ENCODE data around the gene IL1A. TPM values are rescaled to one million over a fixed set of nuclear protein-coding genes. Genes with fewer than 3 reads are reported as not detected.

The IL1A gene
- total and polyA plus RNA-seq, 2 donors = 1.3 to 1.9 TPM

DNA sequence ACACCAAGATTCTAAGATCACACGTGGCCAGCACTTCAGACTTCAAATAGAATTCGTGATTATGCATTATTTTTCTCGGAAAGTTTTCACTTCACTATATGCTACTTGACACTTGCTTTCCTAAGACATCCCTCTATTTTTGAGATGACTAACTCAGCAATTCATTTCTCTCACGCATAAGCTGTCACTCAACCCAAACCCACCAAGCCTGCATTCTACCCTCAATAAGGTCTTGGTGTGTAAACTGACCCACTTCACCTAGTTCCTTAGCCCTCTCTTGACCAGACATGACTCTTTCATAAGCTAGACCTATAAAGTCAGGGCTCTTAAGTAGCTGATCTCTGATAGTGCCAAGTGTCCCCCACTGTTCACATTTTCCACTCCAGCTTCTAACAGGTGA is 31.6 kb downstream of the IL1A start:
- no peaks in the 10 kb centered on the region for H3K4me1 ChIP-seq (ENCODE audit: insufficient read depth)
- H3K36me3 ChIP-seq (ENCODE audit: insufficient read depth) = no peaks in the 10 kb centered on the region
- no peak overlapping the region for H3K4me3 ChIP-seq (ENCODE audit: low read depth, low read length)
- WGBS = 79% methylated on average over 4 of the region's 4 CpGs
- no peak for DNase-seq (ENCODE audit: extremely low spot score)
- no peak overlapping the region for H3K27ac ChIP-seq (ENCODE audit: low read depth)

DNA sequence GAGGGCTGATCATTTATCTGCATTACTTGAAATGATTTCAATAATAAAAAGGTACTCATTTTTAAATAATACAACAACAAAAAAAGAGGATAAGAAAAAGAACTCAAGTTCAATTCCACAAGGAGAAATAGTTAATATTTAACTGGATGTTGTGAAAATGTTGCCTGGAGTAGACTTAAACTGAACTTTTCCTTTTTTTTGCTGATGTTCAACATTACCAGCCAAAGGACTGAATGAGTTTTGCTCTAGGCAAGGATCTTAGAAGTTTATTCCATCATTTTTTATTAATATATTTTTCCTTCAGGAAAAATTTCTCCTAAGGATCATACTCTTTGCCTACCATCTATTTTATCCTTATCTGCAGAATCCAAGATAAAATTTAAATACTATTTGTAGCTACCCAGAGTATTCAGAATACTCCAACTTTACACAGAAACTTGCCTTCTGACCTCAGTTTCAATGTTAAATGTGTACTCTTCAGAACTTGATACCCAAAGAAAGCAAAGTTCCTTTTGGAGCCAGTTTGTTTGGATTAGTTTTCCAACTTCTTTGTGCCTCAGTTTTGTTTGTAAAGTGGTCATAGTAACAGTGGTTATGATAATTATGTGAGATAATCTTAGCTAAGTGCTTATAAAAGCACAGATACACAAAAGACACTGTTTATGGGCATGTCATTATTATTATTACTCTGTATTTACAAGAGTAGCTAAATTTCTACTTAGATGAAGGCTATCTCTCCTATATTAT is 32.7 kb downstream of the IL1A start:
- no peak overlapping the region for H3K4me3 ChIP-seq (ENCODE audit: low read depth, low read length)
- DNase-seq (ENCODE audit: extremely low spot score) = no peak
- no peaks in the 10 kb centered on the region for H3K4me1 ChIP-seq (ENCODE audit: insufficient read depth)
- no peaks in the 10 kb centered on the region for H3K36me3 ChIP-seq (ENCODE audit: insufficient read depth)
- H3K27ac ChIP-seq (ENCODE audit: low read depth) = no peak overlapping the region

DNA sequence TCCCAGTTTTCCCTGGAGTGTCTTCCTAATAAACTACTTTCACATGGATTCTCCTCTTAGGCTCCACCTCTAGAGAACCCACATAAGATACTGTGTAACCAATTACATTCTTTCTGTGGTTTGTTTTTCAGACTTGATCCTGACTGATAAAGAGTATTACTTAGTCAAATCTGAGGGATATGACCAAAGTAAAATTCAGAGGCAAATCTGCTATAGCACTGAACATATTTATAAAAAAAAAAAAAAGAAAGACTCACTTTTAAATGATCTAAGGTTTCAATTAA is 33.8 kb downstream of the IL1A start:
- H3K4me1 ChIP-seq (ENCODE audit: insufficient read depth) = no peaks in the 10 kb centered on the region
- DNase-seq (ENCODE audit: extremely low spot score) = no peak
- no peaks in the 10 kb centered on the region for H3K36me3 ChIP-seq (ENCODE audit: insufficient read depth)
- no peak overlapping the region for H3K27ac ChIP-seq (ENCODE audit: low read depth)
- no peak overlapping the region for H3K4me3 ChIP-seq (ENCODE audit: low read depth, low read length)

DNA sequence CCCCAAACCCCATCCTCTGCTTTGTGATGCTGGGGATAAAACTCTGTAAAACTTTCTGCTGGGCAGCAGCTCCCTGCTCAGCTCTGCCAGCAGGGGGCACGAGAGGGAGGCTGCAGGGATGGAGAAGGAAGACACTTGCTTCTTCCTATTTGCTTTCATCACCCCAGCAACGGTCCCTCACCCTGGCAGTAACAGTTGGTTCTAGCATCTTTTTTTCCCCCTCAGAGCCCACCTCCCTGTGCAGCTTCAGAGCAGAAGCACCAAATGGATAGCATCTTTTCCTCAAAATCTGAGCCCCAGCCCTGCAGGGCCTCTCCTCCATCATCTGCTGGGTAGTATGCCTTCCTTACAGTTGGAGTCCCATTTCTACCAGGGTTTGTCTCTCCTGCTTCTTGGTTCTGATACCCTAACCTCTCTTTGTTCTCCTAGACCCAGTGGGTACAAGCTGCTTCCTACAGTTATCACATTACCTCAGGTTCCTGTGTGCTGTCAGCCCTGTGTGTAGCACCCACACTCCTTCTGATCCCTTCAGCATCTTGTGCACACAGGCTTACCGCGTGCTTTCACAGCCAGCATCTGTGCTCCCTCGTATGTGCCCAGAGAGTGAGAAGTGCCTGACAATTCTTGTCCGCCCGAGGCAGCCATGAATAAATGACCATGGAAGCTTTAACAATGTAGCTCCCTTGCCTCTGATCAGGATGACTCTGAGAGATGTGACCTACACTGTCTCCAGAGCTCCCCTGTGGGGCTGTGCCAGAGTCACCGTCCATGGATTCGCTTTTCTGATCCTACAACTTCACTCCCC is 34.3 kb downstream of the IL1A start:
- no peak overlapping the region for H3K4me3 ChIP-seq (ENCODE audit: low read depth, low read length)
- H3K27ac ChIP-seq (ENCODE audit: low read depth) = no peak overlapping the region
- H3K4me1 ChIP-seq (ENCODE audit: insufficient read depth) = no peaks in the 10 kb centered on the region
- H3K36me3 ChIP-seq (ENCODE audit: insufficient read depth) = no peaks in the 10 kb centered on the region
- DNase-seq (ENCODE audit: extremely low spot score) = no peak
- 56% methylated on average over 9 of the region's 9 CpGs for WGBS

DNA sequence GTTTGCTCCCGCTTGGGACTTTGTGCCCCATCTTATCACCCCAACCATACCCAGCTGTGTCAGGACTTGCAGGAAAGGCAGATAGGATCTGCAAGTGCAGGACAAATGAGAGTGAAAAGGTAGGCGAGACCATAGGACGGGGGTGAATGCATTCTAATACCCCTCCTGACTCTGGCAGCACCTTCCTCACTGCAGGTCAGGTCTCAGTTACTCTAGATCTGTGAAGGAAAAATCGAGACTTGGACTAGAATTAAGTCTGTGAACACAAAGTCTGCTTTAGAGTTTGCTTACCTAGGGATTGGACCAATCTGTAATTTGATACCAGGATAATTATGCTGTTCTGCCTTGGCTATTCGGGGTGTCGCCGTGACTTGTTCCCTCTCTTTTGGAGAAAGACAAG is 43.8 kb downstream of the IL1A start:
- no peak for DNase-seq (ENCODE audit: extremely low spot score)
- H3K4me3 ChIP-seq (ENCODE audit: low read depth, low read length) = no peak overlapping the region
- WGBS = 90% methylated on average over 7 of the region's 7 CpGs
- H3K4me1 ChIP-seq (ENCODE audit: insufficient read depth) = no peaks in the 10 kb centered on the region
- no peaks in the 10 kb centered on the region for H3K36me3 ChIP-seq (ENCODE audit: insufficient read depth)
- no peak overlapping the region for H3K27ac ChIP-seq (ENCODE audit: low read depth)

DNA sequence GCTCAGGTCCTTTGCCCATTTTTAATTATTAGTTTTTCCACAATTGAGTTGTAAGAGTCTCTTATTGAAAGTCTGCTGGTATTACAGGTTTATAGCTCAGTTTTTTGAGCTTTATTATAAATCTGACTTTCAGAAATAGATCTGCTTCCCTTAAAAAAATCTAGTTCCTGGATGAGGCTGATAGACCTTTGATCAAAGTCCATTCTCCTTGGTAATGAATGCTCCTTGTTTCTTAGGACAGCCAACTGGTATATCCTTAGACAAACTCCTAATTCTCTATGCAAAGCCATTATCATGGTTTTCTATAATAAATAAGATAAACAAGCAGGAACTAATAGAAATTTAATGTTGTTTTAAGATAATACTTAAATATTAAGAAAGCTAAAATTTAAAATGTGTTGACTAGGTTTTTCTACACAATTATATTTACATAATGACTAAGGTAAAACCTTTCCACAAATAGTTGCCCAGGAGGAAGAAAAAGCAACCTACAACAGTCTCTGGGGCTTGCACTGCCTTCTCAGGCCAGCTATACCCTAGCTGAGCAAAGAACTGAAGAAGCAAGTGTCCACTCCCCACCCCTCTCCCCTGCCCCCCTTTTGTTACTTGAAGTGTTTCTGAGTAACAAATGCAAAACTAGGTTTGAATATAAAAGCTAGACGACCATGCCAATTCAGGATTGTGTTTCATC is 46.6 kb downstream of the IL1A start:
- Histone ChIP-seq H3K4me1 (ENCODE audit: insufficient read depth) (no peaks in the 10 kb centered on the region), H3K36me3 (ENCODE audit: insufficient read depth) (no peaks in the 10 kb centered on the region), H3K27ac (ENCODE audit: low read depth) (no peak overlapping the region), H3K4me3 (ENCODE audit: low read depth, low read length) (no peak overlapping the region)
- 71% methylated on average over 1 of the region's 1 CpG for WGBS
- no peak for DNase-seq (ENCODE audit: extremely low spot score)

DNA sequence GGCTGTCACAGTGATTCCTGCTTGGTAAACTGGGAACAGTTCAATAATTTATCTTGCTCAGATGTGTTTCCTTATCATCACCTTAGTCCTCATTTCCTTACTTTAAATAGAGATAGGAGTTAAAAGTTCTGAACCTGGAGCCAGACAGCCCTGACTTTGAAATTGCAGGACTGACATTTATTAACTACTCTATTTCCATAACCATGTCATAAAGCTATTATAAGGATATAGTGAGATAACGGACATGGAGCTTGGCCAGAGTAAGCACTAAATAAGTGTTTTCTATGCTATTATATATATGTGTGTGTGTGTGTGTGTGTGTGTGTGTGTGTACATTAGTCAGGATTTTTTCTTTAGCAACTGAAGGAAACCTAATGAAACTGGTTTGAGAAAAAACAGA is 50.4 kb downstream of the IL1A start:
- 40% methylated on average over 1 of the region's 1 CpG for WGBS
- H3K36me3 ChIP-seq (ENCODE audit: insufficient read depth) = no peaks in the 10 kb centered on the region
- no peak overlapping the region for H3K27ac ChIP-seq (ENCODE audit: low read depth)
- no peak overlapping the region for H3K4me3 ChIP-seq (ENCODE audit: low read depth, low read length)
- H3K4me1 ChIP-seq (ENCODE audit: insufficient read depth) = no peaks in the 10 kb centered on the region
- no peak for DNase-seq (ENCODE audit: extremely low spot score)

DNA sequence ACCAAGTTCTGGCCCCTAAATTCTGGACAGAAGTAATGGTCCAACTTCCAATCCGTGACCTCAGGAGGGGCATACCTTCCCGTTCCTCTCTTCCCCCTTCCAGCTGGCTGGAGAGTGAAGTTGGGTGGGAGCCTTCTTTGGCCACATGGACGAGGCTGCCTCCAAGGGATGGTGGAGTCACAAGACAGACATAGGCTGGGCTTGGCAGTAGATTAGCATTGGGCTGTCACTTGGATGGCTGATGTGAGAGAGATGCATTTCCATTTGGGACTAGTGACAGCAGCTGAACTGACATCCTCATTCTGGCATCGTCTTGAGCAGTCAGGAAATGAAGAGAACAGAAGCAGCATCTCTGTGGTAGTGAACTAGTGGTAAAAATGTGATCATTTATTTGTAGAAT is 50.8 kb downstream of the IL1A start:
- DNase-seq (ENCODE audit: extremely low spot score) = no peak
- Histone ChIP-seq H3K36me3 (ENCODE audit: insufficient read depth) (no peaks in the 10 kb centered on the region), H3K27ac (ENCODE audit: low read depth) (no peak overlapping the region), H3K4me1 (ENCODE audit: insufficient read depth) (no peaks in the 10 kb centered on the region), H3K4me3 (ENCODE audit: low read depth, low read length) (no peak overlapping the region)
- 32% methylated on average over 4 of the region's 4 CpGs for WGBS

DNA sequence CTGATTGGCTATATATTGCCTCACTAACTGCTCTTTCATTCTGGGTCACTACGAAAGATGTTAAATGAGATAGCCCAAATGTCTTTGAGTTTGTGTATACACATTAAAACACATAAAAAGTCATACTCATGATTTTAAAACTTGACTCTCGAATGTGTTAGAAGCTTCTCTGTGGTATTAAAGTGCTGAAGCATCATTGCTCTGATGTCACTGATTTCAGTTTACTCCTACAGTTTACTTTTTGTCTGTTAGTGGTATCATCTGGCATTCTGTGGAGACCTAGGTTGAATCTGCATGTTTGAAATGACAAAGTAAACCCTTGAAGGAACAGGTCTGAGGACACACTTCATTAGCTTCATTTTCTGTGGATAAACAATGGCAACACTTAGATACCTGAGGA is 52.8 kb downstream of the IL1A start:
- WGBS = 80% methylated on average over 2 of the region's 2 CpGs
- no peak for DNase-seq (ENCODE audit: extremely low spot score)
- no peaks in the 10 kb centered on the region for H3K4me1 ChIP-seq (ENCODE audit: insufficient read depth)

DNA sequence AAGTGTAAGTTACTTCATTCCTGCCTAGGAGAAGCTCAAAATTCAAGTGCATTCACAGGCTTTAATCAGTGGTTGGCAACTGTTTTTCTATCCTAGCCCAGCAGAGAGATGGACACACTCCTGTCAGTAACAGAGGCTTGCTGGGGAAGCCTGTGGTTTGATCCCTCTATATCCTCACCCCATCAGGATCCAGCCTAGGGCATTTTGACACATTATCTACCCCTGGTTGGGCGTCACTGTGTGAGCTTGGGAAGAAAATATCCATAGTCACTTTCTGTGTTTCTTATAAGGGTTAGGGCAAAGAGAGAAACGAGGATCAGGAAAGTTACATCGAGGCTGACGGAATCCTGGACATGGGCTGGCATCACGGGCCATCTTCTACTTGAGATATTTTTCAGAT is 53.5 kb downstream of the IL1A start:
- Histone ChIP-seq H3K4me1 (ENCODE audit: insufficient read depth) (no peaks in the 10 kb centered on the region), H3K4me3 (ENCODE audit: low read depth, low read length) (no peak overlapping the region), H3K36me3 (ENCODE audit: insufficient read depth) (no peaks in the 10 kb centered on the region), H3K27ac (ENCODE audit: low read depth) (no peak overlapping the region)
- no peak for DNase-seq (ENCODE audit: extremely low spot score)
- 83% methylated on average over 5 of the region's 5 CpGs for WGBS

More for the DNA sequence above, 52.8 kb downstream of the IL1A start:
- no peaks in the 10 kb centered on the region for H3K36me3 ChIP-seq (ENCODE audit: insufficient read depth)
- H3K4me3 ChIP-seq (ENCODE audit: low read depth, low read length) = no peak overlapping the region
- no peak overlapping the region for H3K27ac ChIP-seq (ENCODE audit: low read depth)

DNA sequence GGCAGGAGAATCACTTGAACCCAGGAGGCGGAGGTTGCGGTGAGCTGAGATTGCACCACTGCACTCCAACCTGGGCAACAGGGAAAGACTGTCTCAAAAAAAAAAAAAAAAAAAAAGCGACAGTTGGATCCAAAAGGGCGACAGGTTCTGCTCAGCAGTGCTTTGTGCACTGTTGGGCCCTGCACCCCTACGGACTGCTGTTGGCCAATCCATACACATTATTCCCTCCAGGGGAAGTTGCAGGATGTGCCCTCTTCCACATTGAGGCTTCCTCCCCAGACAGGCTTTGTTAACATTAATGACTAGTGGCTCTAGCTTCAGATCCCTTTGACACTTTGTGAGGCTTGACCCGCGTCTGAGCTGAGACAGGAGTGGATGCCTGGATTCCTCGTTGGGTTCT is 54.1 kb downstream of the IL1A start:
- no peak overlapping the region for H3K4me3 ChIP-seq (ENCODE audit: low read depth, low read length)
- 74% methylated on average over 8 of the region's 8 CpGs for WGBS
- H3K27ac ChIP-seq (ENCODE audit: low read depth) = no peak overlapping the region
- no peaks in the 10 kb centered on the region for H3K36me3 ChIP-seq (ENCODE audit: insufficient read depth)
- no peaks in the 10 kb centered on the region for H3K4me1 ChIP-seq (ENCODE audit: insufficient read depth)
- DNase-seq (ENCODE audit: extremely low spot score) = no peak

DNA sequence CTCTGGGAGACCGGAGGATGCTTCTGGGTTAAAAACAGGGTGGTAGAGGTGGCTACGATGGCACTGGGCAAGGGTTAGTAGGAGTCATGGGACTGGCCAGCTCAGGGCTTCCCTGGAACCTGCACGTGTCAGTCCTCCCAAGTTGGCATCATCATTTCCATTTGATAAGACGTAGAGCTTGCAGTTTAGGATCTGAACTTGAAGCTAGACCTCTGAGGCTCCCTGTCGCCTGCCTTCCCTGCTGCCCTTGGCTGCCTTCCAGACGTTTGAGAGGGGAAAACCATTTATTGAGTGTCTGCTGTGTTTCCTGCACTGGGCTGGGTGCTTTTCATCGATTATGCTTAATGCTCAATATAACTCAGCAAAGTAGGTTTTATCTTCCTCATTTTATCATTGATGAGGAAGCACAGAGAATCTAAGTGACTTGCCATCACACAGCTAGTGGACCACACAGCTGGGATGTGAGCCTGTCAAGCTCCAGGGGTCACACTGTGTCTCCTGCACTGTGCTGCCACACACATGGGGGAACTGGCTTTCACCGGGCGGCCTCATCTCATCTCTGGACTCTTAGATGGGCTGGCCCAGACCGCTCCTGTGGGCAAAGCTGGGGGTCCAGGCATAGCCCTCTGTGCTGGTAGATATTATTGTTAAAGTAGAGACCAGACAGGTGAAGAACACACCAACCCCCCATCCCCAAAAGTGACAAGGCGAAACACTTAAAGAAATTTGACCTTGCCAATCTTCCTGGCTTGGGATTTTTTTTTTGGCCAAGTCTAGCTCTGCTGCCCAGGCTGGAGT is 55.7 kb downstream of the IL1A start:
- no peaks in the 10 kb centered on the region for H3K36me3 ChIP-seq (ENCODE audit: insufficient read depth)
- no peaks in the 10 kb centered on the region for H3K4me1 ChIP-seq (ENCODE audit: insufficient read depth)
- DNase-seq (ENCODE audit: extremely low spot score) = no peak
- no peak overlapping the region for H3K27ac ChIP-seq (ENCODE audit: low read depth)
- 52% methylated on average over 11 of the region's 11 CpGs for WGBS
- H3K4me3 ChIP-seq (ENCODE audit: low read depth, low read length) = no peak overlapping the region

DNA sequence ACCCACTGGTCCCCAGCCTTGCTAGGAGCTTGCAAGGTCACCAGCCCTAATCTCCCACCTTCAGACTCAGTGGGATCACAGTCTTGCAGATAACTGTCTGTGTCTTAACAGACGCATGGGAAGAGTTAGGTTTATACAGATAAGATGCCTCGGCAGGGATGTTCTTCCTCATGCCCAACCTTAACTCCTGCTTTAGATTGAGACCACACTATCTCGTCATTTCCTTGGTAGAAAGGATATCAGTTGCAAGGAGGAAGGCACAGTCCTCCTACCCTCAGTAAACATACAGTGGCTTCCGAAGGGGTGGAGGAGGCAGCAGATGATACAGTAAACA is 56.3 kb downstream of the IL1A start:
- Histone ChIP-seq H3K27ac (ENCODE audit: low read depth) (no peak overlapping the region), H3K4me1 (ENCODE audit: insufficient read depth) (no peaks in the 10 kb centered on the region), H3K36me3 (ENCODE audit: insufficient read depth) (no peaks in the 10 kb centered on the region), H3K4me3 (ENCODE audit: low read depth, low read length) (no peak overlapping the region)
- no peak for DNase-seq (ENCODE audit: extremely low spot score)
- WGBS = 55% methylated on average over 4 of the region's 4 CpGs

Measured in urinary bladder (tissue), 4 donors.